ENCODE measurements around the gene KIF24.

GRCh38 chr9:34377404-34377746 is 48.3 kb upstream of the KIF24 start:
- TF ChIP-seq CTCF (IDR thresholded peaks at IDR 0.05): no peak
- no peak for TF ChIP-seq EZH2 (IDR thresholded peaks at IDR 0.05; ENCODE audit: borderline replicate concordance, insufficient read depth, low read depth, low read length, poor library complexity, severe bottlenecking)
